ENCODE data around the gene MTMR12. TPM values are rescaled to one million over a fixed set of nuclear protein-coding genes. Genes with fewer than 3 reads are reported as not detected.

The MTMR12 gene
- total and polyA plus RNA-seq, 2 donors (not counting 1 experiment from before 2014, with no cell fraction given): 9.6 to 29.2 TPM

DNA sequence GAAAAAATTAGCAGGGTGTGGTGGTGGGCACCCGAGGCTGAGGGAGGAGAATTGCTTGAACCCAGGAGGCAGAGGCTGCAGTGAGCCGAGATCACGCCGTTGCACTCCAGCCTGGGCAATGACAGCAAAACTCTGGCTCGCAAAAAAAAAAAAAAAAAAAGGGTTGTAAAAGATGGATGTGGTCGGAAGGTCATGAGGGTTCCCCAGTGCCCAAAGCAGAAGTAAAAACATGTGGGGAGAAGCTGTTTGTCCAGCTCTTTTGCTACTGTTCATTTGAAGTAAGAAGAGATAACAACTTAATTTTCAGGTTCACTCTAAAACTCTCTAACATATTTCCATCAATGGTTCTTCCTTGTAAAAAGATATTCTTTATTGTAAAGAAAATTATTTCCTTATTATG lies 81.5 kb downstream of the MTMR12 start:
- no peak overlapping the region for H3K9ac ChIP-seq (ENCODE audit: low read length)
- ATAC-seq (ENCODE audit: low read depth): no peak
- H2AFZ ChIP-seq (ENCODE audit: insufficient read depth, low read depth, low read length, poor library complexity, severe bottlenecking): no peak overlapping the region
- ChIA-PET POLR2A (no interaction called here), CTCF (interaction anchor here (0.7 to 9.3 kb wide), 22 partner anchors 11 to 382 kb away, joined by 3 to 289 read pairs (median 6); partner anchors contain the start of gene GOLPH3)
- 74% methylated on average over 4 of the region's 6 CpGs for WGBS (ENCODE audit: insufficient coverage)
- Mint-ChIP-seq H3K4me1 (peaks cover 21% of the 10 kb centered on the region), H3K27ac (no peak overlapping the region), H3K4me3 (no peak overlapping the region), H3K27me3 (no peaks in the 10 kb centered on the region), H3K9me3 (ENCODE audit: insufficient read depth) (no peaks in the 10 kb centered on the region)
- H3K36me3 ChIP-seq (replicated peaks in 1 of 2; ENCODE audit: control extremely low read depth in 1 of 2, control insufficient read depth in 1 of 2, extremely low read depth in 1 of 2, insufficient read depth in 2 of 2, low read length in 1 of 2): peaks cover 8 to 40% of the 10 kb centered on the region in 2 experiments
- no peak for DNase-seq
- no peaks in the 10 kb centered on the region for H4K20me1 ChIP-seq (ENCODE audit: control insufficient read depth, insufficient read depth, low read length, poor library complexity, severe bottlenecking)
- no peak overlapping the region for H3K4me2 ChIP-seq (replicated peaks; ENCODE audit: low read depth, low read length, poor library complexity, severe bottlenecking)
- H3K27me3 ChIP-seq (replicated peaks in 1 of 4; ENCODE audit: control extremely low read depth in 1 of 4, control insufficient read depth in 3 of 4, insufficient read depth in 4 of 4, low read length in 3 of 4): no peaks in the 10 kb centered on the region
- no peak overlapping the region for H3K4me3 ChIP-seq (ENCODE audit: control extremely low read depth in 1 of 5, extremely low read depth in 1 of 5, insufficient read depth in 1 of 5, low read depth in 2 of 5, low read length in 4 of 5)
- no peak overlapping the region for H3K27ac ChIP-seq (ENCODE audit: low read length in 2 of 2)
- peaks cover 3% of the 10 kb centered on the region for H3K79me2 ChIP-seq (ENCODE audit: control insufficient read depth, insufficient read depth, low read length)
- no peaks in the 10 kb centered on the region for H3K9me3 ChIP-seq (ENCODE audit: control extremely low read depth in 1 of 3, control insufficient read depth in 2 of 3, insufficient read depth in 1 of 3, low read length in 2 of 3)
- peaks cover 0 to 24% of the 10 kb centered on the region in 2 donors for H3K4me1 ChIP-seq (ENCODE audit: control insufficient read depth in 2 of 2, insufficient read depth in 2 of 2, low read length in 2 of 2)
- TF ChIP-seq, protein P1, sequence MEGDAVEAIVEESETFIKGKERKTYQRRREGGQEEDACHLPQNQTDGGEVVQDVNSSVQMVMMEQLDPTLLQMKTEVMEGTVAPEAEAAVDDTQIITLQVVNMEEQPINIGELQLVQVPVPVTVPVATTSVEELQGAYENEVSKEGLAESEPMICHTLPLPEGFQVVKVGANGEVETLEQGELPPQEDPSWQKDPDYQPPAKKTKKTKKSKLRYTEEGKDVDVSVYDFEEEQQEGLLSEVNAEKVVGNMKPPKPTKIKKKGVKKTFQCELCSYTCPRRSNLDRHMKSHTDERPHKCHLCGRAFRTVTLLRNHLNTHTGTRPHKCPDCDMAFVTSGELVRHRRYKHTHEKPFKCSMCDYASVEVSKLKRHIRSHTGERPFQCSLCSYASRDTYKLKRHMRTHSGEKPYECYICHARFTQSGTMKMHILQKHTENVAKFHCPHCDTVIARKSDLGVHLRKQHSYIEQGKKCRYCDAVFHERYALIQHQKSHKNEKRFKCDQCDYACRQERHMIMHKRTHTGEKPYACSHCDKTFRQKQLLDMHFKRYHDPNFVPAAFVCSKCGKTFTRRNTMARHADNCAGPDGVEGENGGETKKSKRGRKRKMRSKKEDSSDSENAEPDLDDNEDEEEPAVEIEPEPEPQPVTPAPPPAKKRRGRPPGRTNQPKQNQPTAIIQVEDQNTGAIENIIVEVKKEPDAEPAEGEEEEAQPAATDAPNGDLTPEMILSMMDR (IDR thresholded peaks at IDR 0.05): no peak
- TF ChIP-seq EZH2 (IDR thresholded peaks at IDR 0.05; ENCODE audit: borderline replicate concordance, insufficient read depth, low read depth, low read length, poor library complexity, severe bottlenecking): no peak
- intact Hi-C loops (cut with micrococcal nuclease): loop anchor here (5.0 kb wide), 3 partner anchors 59 to 356 kb away; partner anchors contain the start of genes GOLPH3, MTMR12 and SUB1

DNA sequence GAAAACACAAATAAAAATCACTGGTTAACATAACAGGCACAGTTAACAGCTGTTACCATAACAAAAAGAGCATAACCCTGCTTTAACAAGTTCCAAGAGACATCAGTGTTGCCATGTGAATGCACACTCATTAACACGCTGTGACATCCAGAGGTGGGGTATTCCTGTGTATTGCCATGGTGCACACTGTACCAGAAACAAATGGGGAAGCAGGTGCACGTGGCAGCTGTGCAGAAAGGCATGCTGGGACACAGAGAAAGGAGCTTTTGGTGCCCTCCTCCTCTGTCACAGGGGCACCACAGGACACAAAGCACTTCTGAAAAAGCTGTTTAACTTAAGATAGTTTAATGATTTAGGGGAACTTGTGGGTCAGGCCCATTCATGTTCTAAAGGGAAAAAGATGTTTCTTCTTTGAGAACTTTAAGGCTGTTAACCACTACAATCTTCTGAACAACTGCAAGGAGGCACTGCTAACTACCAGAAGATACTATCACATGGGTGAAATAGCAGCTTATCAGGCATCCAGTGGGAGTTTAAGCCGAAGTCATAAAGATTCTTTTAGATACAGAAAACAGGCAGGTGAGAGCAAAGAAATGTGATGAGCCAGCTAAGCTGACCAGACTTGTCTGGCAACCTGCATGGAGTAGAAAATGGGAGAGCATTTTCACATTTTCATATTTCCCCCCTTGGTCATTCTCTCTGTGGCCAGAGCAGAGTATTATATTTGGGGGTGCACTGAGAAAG lies 82.2 kb downstream of the MTMR12 start:
- Histone ChIP-seq H3K4me3 (ENCODE audit: control extremely low read depth in 1 of 5, extremely low read depth in 1 of 5, insufficient read depth in 1 of 5, low read depth in 2 of 5, low read length in 4 of 5) (no peak overlapping the region), H3K36me3 (replicated peaks in 1 of 2; ENCODE audit: control extremely low read depth in 1 of 2, control insufficient read depth in 1 of 2, extremely low read depth in 1 of 2, insufficient read depth in 2 of 2, low read length in 1 of 2) (peaks cover 4 to 33% of the 10 kb centered on the region in 2 experiments), H3K9ac (ENCODE audit: low read length) (no peak overlapping the region), H3K79me2 (ENCODE audit: control insufficient read depth, insufficient read depth, low read length) (peaks cover 3% of the 10 kb centered on the region), H4K20me1 (ENCODE audit: control insufficient read depth, insufficient read depth, low read length, poor library complexity, severe bottlenecking) (no peaks in the 10 kb centered on the region), H3K27me3 (replicated peaks in 1 of 4; ENCODE audit: control extremely low read depth in 1 of 4, control insufficient read depth in 3 of 4, insufficient read depth in 4 of 4, low read length in 3 of 4) (no peaks in the 10 kb centered on the region), H3K4me1 (ENCODE audit: control insufficient read depth in 2 of 2, insufficient read depth in 2 of 2, low read length in 2 of 2) (peaks cover 0 to 24% of the 10 kb centered on the region in 2 donors), H3K9me3 (ENCODE audit: control extremely low read depth in 1 of 3, control insufficient read depth in 2 of 3, insufficient read depth in 1 of 3, low read length in 2 of 3) (no peaks in the 10 kb centered on the region), H3K4me2 (replicated peaks; ENCODE audit: low read depth, low read length, poor library complexity, severe bottlenecking) (no peak overlapping the region), H3K27ac (ENCODE audit: low read length in 2 of 2) (no peak overlapping the region), H2AFZ (ENCODE audit: insufficient read depth, low read depth, low read length, poor library complexity, severe bottlenecking) (no peak overlapping the region)
- 43% methylated on average over 1 of the region's 3 CpGs for WGBS (ENCODE audit: insufficient coverage)
- Mint-ChIP-seq H3K9me3 (ENCODE audit: insufficient read depth) (no peaks in the 10 kb centered on the region), H3K27ac (no peak overlapping the region), H3K27me3 (no peaks in the 10 kb centered on the region), H3K4me1 (peaks cover 21% of the 10 kb centered on the region), H3K4me3 (no peak overlapping the region)
- DNase-seq: peak; percentile 46
- POLR2A ChIA-PET: no interaction called here
- TF ChIP-seq EZH2 (IDR thresholded peaks at IDR 0.05; ENCODE audit: borderline replicate concordance, insufficient read depth, low read depth, low read length, poor library complexity, severe bottlenecking): no peak
- TF ChIP-seq, protein P1 (IDR thresholded peaks at IDR 0.05): no peak
- intact Hi-C loops (cut with micrococcal nuclease): loop anchor here (5.0 kb wide), 3 partner anchors 58 to 357 kb away; partner anchors contain the start of genes GOLPH3, MTMR12 and SUB1
- CTCF ChIA-PET: interaction anchor here (0.8 to 9.3 kb wide), 10 partner anchors 12 to 383 kb away, joined by 4 to 289 read pairs (median 12); partner anchors contain the start of gene GOLPH3
- peak; percentile 51 for ATAC-seq (ENCODE audit: low read depth)
